Gastroesophageal sphincter (tissue), 4 donors: ENCODE data around the gene ARID1B. TPM values are rescaled to one million over a fixed set of nuclear protein-coding genes. Genes with fewer than 3 reads are reported as not detected.
A peak's percentile ranks its signal among the peaks of the same experiment; 100 is the strongest.

Experiments
- ATAC-seq: fragments of 150-250 bp; one replicate; pipeline ENCODE4 v1.9.1; 2016; ENCODE audit warnings: mild to moderate bottlenecking, moderate library complexity
- H3K27ac ChIP-seq, 4 donors: fragments of 200-600 bp; sonication (generic) in 3 of 4; 1 replicate in 3 of 4; 2 replicates in 1 of 4; pipeline ENCODE4 v1.5.1; 2016 to 2019
- H3K27me3 ChIP-seq: fragments of 200-600 bp; sonication (generic); one replicate; pipeline ENCODE4 v1.5.1; 2019
- H3K36me3 ChIP-seq, 2 donors: fragments of 200-600 bp; sonication (generic); one replicate each; pipeline ENCODE4 v1.5.1; 2019; ENCODE audit warnings: control low read depth in 1 of 2
- H3K4me1 ChIP-seq, 3 donors: fragments of 200-600 bp; sonication (generic); 1 replicate in 2 of 3; 2 replicates in 1 of 3; pipeline ENCODE4 v1.5.1; 2016 to 2019; ENCODE audit warnings: control low read depth in 2 of 3
- H3K4me3 ChIP-seq, 2 donors: fragments of 200-600 bp; sonication (generic); one replicate each; pipeline ENCODE4 v1.5.1; 2019; ENCODE audit warnings: mild to moderate bottlenecking in 1 of 2, moderate library complexity in 1 of 2
- H3K9me3 ChIP-seq, 3 donors: fragments of 200-600 bp; sonication (generic); one replicate each; pipeline ENCODE4 v1.5.1; 2017 to 2019; ENCODE audit warnings: control low read depth in 2 of 3
- CTCF ChIP-seq, 4 experiments: fragments of 200-600 bp in 2 of 4; fragments of 450-650 bp in 2 of 4; sonication (generic) in 1 of 4; IDR thresholded peaks; one replicate each; pipeline ENCODE4 v1.5.1; 2017 to 2019; ENCODE audit warnings: antibody characterized with exemption in 4 of 4, mild to moderate bottlenecking in 2 of 4, moderate library complexity in 2 of 4
- EP300 ChIP-seq: sonication (generic); formaldehyde crosslinking; IDR thresholded peaks from one replicate; pipeline ENCODE4 v1.6.1; 2017; ENCODE audit warnings: antibody characterized with exemption, mild to moderate bottlenecking
- POLR2A ChIP-seq, 2 donors: fragments of 450-650 bp; IDR thresholded peaks; one replicate each; pipeline ENCODE4 v1.6.1; 2017; ENCODE audit warnings: antibody characterized with exemption in 2 of 2, mild to moderate bottlenecking in 2 of 2, moderate library complexity in 1 of 2
- POLR2AphosphoS5 ChIP-seq: sonication (generic); formaldehyde crosslinking; IDR thresholded peaks from one replicate; pipeline ENCODE4 v1.6.1; 2017; ENCODE audit warnings: antibody characterized with exemption
- WGBS, 2 donors: methylation state at CpG; one replicate each; pipeline ENCODE4 v1.1.5; 2018; ENCODE audit warnings: low coverage in 1 of 2; 5-methylcytosine and 5-hydroxymethylcytosine counted together
- total RNA-seq, 4 donors: library from RNA; depleted of rRNA; stranded (reverse); fragments of >200 nt; gene quantifications; one replicate each; pipeline ENCODE4 v1.1.0, GENCODE V29; 2016

Gene ARID1B
- total RNA-seq, 4 donors from 2014 or later, result 40.0 to 106 (median 79.7) TPM

GRCh38 chr6:157230910-157231309 is 453.7 kb downstream of the ARID1B start:
- Histone ChIP-seq H3K27me3 (no peaks in the 10 kb centered on the region), H3K4me1 (peaks cover 0 to 32% (median 6%) of the 10 kb centered on the region in 3 donors), H3K4me3 (no peak overlapping the region), H3K27ac (no peak overlapping the region), H3K36me3 (no peaks in the 10 kb centered on the region), H3K9me3 (no peaks in the 10 kb centered on the region)
- no peak for TF ChIP-seq EP300
- no peak for TF ChIP-seq POLR2A (IDR thresholded peaks at IDR 0.05)
- no peak for TF ChIP-seq POLR2AphosphoS5
- no peak for TF ChIP-seq CTCF (IDR thresholded peaks at IDR 0.05)
- WGBS, 2 donors, result 95% methylated on average over 4 of the region's 9 CpGs; no CpG with 5 or more reads in 1 of the 2 donors
- no peak for ATAC-seq

GRCh38 chr6:157232161-157232895 is 455.1 kb downstream of the ARID1B start:
- no peak overlapping the region for H3K27ac ChIP-seq
- H3K9me3 ChIP-seq, result no peaks in the 10 kb centered on the region
- no peak overlapping the region for H3K4me3 ChIP-seq
- 92 to 97% methylated on average over 6 to 10 of the region's 17 CpGs for WGBS, 2 donors
- no peak for TF ChIP-seq POLR2A (IDR thresholded peaks at IDR 0.05)
- no peak for TF ChIP-seq CTCF (IDR thresholded peaks at IDR 0.05)
- TF ChIP-seq EP300, result no peak
- TF ChIP-seq POLR2AphosphoS5, result no peak
- H3K27me3 ChIP-seq, result no peaks in the 10 kb centered on the region
- no peak for ATAC-seq
- peaks cover 0 to 29% (median 11%) of the 10 kb centered on the region in 3 donors for H3K4me1 ChIP-seq
- H3K36me3 ChIP-seq, result no peaks in the 10 kb centered on the region

GRCh38 chr6:157233156-157233555 is 456.0 kb downstream of the ARID1B start:
- no peak for ATAC-seq
- Histone ChIP-seq H3K27me3 (no peaks in the 10 kb centered on the region), H3K4me1 (peaks cover 0 to 23% (median 11%) of the 10 kb centered on the region in 3 donors), H3K27ac (no peak overlapping the region), H3K4me3 (no peak overlapping the region), H3K36me3 (no peaks in the 10 kb centered on the region), H3K9me3 (no peaks in the 10 kb centered on the region)
- TF ChIP-seq CTCF (IDR thresholded peaks at IDR 0.05) (no peak), EP300 (no peak), POLR2AphosphoS5 (no peak), POLR2A (IDR thresholded peaks at IDR 0.05) (no peak)
- WGBS, 2 donors, result 100% methylated on average over 1 of the region's 2 CpGs

GRCh38 chr6:157233686-157234085 is 456.5 kb downstream of the ARID1B start:
- Histone ChIP-seq H3K36me3 (no peaks in the 10 kb centered on the region), H3K9me3 (no peaks in the 10 kb centered on the region), H3K4me3 (no peak overlapping the region), H3K4me1 (peaks cover 0 to 23% (median 11%) of the 10 kb centered on the region in 3 donors), H3K27ac (no peak overlapping the region), H3K27me3 (no peaks in the 10 kb centered on the region)
- TF ChIP-seq POLR2A (IDR thresholded peaks at IDR 0.05) (no peak), CTCF (IDR thresholded peaks at IDR 0.05) (no peak), EP300 (no peak), POLR2AphosphoS5 (no peak)
- 80 to 83% methylated on average over 1 of the region's 3 CpGs for WGBS, 2 donors
- no peak for ATAC-seq

- WGBS, 2 donors, result 0% methylated on average over 2 to 4 of the region's 28 CpGs
- Histone ChIP-seq H3K36me3 (no peaks in the 10 kb centered on the region), H3K4me3 (peak overlapping the region; percentile 30 to 60), H3K27me3 (no peaks in the 10 kb centered on the region), H3K9me3 (no peaks in the 10 kb centered on the region), H3K27ac (peak overlapping the region; percentile 64 to 95 (median 87)), H3K4me1 (peaks cover 0 to 41% (median 14%) of the 10 kb centered on the region in 3 donors)
- ATAC-seq, result peak; percentile 80
- TF ChIP-seq POLR2A (IDR thresholded peaks at IDR 0.05) (peak in 1 of 2 donors; percentile 30), EP300 (no peak), POLR2AphosphoS5 (peak; percentile 59), CTCF (IDR thresholded peaks at IDR 0.05) (peak in 3 of 4 experiments; percentile 72 to 83 (median 78))
Observed at GRCh38 chr6:157235600-157236039, 458.4 kb downstream of the ARID1B start.
